GM19043 (cell line): ENCODE results near the gene KCNJ16.
"Not testable (repeated sequence)": the region's sequence is repeated elsewhere in the genome, so short reads cannot be mapped to it uniquely, and the experiment has no call there.

Experiments used
- ATAC-seq: cut with Tn5 transposase; IDR thresholded peaks from one replicate; pipeline ENCODE4 v1.9.1; 2021; ENCODE audit warnings: low read depth; ENCODE audit not compliant: unreplicated experiment

The KCNJ16 gene

GRCh38 chr17:70074956-70075355, at the start of gene KCNJ16:
Gene KCNJ16 (plus strand): TSS chr17:70075225. CDS start chr17:70132088, 56,863 bp downstream.
- no peak for ATAC-seq

GRCh38 chr17:70028397-70028796, 46.6 kb upstream of the KCNJ16 start:
- ATAC-seq, result no peak

GRCh38 chr17:70028978-70029767, 45.9 kb upstream of the KCNJ16 start:
- ATAC-seq, result no peak

GRCh38 chr17:70030371-70030770, 44.7 kb upstream of the KCNJ16 start:
- ATAC-seq, result no peak

- no peak for ATAC-seq
Measured at GRCh38 chr17:70031341-70031740, 43.7 kb upstream of the KCNJ16 start.

GRCh38 chr17:70033165-70033564, 41.9 kb upstream of the KCNJ16 start:
- ATAC-seq, result no peak

GRCh38 chr17:70034158-70034557, 40.9 kb upstream of the KCNJ16 start:
- no peak for ATAC-seq

GRCh38 chr17:70037498-70037897, 37.5 kb upstream of the KCNJ16 start:
- no peak for ATAC-seq

- ATAC-seq, result no peak
Measured at GRCh38 chr17:70040336-70040735, 34.7 kb upstream of the KCNJ16 start.

- ATAC-seq, result no peak
Measured at GRCh38 chr17:70041061-70041460, 34.0 kb upstream of the KCNJ16 start.

- no peak for ATAC-seq
Measured at GRCh38 chr17:70041540-70041939, 33.5 kb upstream of the KCNJ16 start.

GRCh38 chr17:70045780-70046179, 29.2 kb upstream of the KCNJ16 start:
- ATAC-seq, result not testable (repeated sequence)

GRCh38 chr17:70047619-70048419, 27.2 kb upstream of the KCNJ16 start:
- ATAC-seq, result no peak

GRCh38 chr17:70049801-70050591, 25.0 kb upstream of the KCNJ16 start:
- ATAC-seq, result no peak

- no peak for ATAC-seq
Measured at GRCh38 chr17:70050931-70051330, 24.1 kb upstream of the KCNJ16 start.

GRCh38 chr17:70053241-70054234, 21.5 kb upstream of the KCNJ16 start:
- no peak for ATAC-seq

- ATAC-seq, result no peak
Measured at GRCh38 chr17:70055000-70055399, 20.0 kb upstream of the KCNJ16 start.

- ATAC-seq, result no peak
Measured at GRCh38 chr17:70059071-70059470, 16.0 kb upstream of the KCNJ16 start.

GRCh38 chr17:70059649-70060048, 15.4 kb upstream of the KCNJ16 start:
- no peak for ATAC-seq

- no peak for ATAC-seq
Measured at GRCh38 chr17:70060415-70060814, 14.6 kb upstream of the KCNJ16 start.
